GM23338 (cell line): ENCODE data around the gene MRPL20. TPM values are rescaled to one million over a fixed set of nuclear protein-coding genes. Genes with fewer than 3 reads are reported as not detected.

Experiments
- ATAC-seq: fragments of 200-7000 bp; cut with Tn5 transposase; 3 replicates; pipeline ENCODE4 v1.9.1; 2020
- DNase-seq: peaks from one replicate; pipeline ENCODE4 v3.0.0-alpha.2; 2015; ENCODE audit warnings: low spot score
- H2AFZ ChIP-seq: fragments of 200-600 bp; sonication (generic); 2 replicates; pipeline ENCODE4 v1.8.0; 2016; ENCODE audit warnings: antibody characterized with exemption, mild to moderate bottlenecking, moderate library complexity
- H3F3A ChIP-seq: fragments of 200-600 bp; sonication (generic); replicated peaks from 2 replicates; pipeline ENCODE4 v1.8.0; 2017; ENCODE audit warnings: antibody characterized with exemption, mixed run types, low read depth
- H3K27ac ChIP-seq: fragments of 200-600 bp; sonication (generic); 2 replicates; pipeline ENCODE4 v1.6.1; 2016; ENCODE audit warnings: low read depth
- H3K27me3 ChIP-seq: fragments of 200-600 bp; sonication (generic); 2 replicates; pipeline ENCODE4 v1.8.0; 2016; ENCODE audit warnings: mild to moderate bottlenecking, mixed run types, moderate library complexity; ENCODE audit not compliant: insufficient read depth
- H3K36me3 ChIP-seq: fragments of 200-600 bp; sonication (generic); 2 replicates; pipeline ENCODE4 v1.8.0; 2016; ENCODE audit warnings: mild to moderate bottlenecking; ENCODE audit not compliant: insufficient read depth
- H3K4me1 ChIP-seq: fragments of 200-600 bp; sonication (generic); 2 replicates; pipeline ENCODE4 v1.8.0; 2016; ENCODE audit warnings: mild to moderate bottlenecking, moderate library complexity; ENCODE audit not compliant: insufficient read depth
- H3K4me2 ChIP-seq: fragments of 200-600 bp; sonication (generic); 2 replicates; pipeline ENCODE4 v1.7.1; 2017; ENCODE audit warnings: mixed run types
- H3K4me3 ChIP-seq: fragments of 200-600 bp; sonication (generic); 2 replicates; pipeline ENCODE4 v1.6.1; 2016; ENCODE audit warnings: mixed run types
- H3K79me2 ChIP-seq: fragments of 200-600 bp; sonication (generic); replicated peaks from 2 replicates; pipeline ENCODE4 v1.8.0; 2017; ENCODE audit warnings: mild to moderate bottlenecking; ENCODE audit not compliant: insufficient read depth
- H3K9me2 ChIP-seq: fragments of 200-600 bp; sonication (generic); 2 replicates; pipeline ENCODE4 v1.8.0; 2017; ENCODE audit not compliant: insufficient read depth
- H4K20me1 ChIP-seq: fragments of 200-600 bp; sonication (generic); replicated peaks from 2 replicates; pipeline ENCODE4 v1.8.0; 2017; ENCODE audit warnings: mild to moderate bottlenecking; ENCODE audit not compliant: insufficient read depth
- H3K27ac Mint-ChIP-seq: 2 replicates; pipeline ENCODE4 v1.8.0; 2020; ENCODE audit warnings: inconsistent platforms, mild to moderate bottlenecking, moderate library complexity, mixed read lengths
- H3K27me3 Mint-ChIP-seq: 3 replicates; pipeline ENCODE4 v1.8.0; 2022; ENCODE audit warnings: low read depth, mild to moderate bottlenecking, moderate library complexity, mixed read lengths, inconsistent platforms; ENCODE audit not compliant: insufficient read depth, poor library complexity
- H3K36me3 Mint-ChIP-seq: 3 replicates; pipeline ENCODE4 v1.8.0; 2021; ENCODE audit warnings: low read depth, mild to moderate bottlenecking, inconsistent platforms, moderate library complexity, mixed read lengths
- H3K4me1 Mint-ChIP-seq: 3 replicates; pipeline ENCODE4 v1.8.0; 2020; ENCODE audit warnings: mild to moderate bottlenecking, inconsistent platforms, mixed read lengths
- H3K4me3 Mint-ChIP-seq: 3 replicates; pipeline ENCODE4 v1.8.0; 2021; ENCODE audit warnings: moderate library complexity, mild to moderate bottlenecking, inconsistent platforms, mixed read lengths
- H3K9me3 Mint-ChIP-seq: 3 replicates; pipeline ENCODE4 v1.8.0; 2020; ENCODE audit warnings: moderate library complexity, mild to moderate bottlenecking, inconsistent platforms, mixed read lengths
- CREB1 ChIP-seq: fragments of 250-450 bp; sonication (Bioruptor Pico); IDR thresholded peaks from 2 replicates; pipeline ENCODE4 v1.5.0; 2020; ENCODE audit warnings: low read depth, mild to moderate bottlenecking, moderate library complexity
- EZH2phosphoT487 ChIP-seq: fragments of 200-600 bp; sonication (generic); IDR thresholded peaks from one replicate; pipeline ENCODE4 v1.8.1; 2018; ENCODE audit warnings: antibody characterized with exemption; ENCODE audit not compliant: unreplicated experiment
- JUNB ChIP-seq: IDR thresholded peaks from one replicate; pipeline ENCODE4 v1.6.1; 2016; ENCODE audit warnings: antibody characterized with exemption; ENCODE audit not compliant: unreplicated experiment
- NANOG ChIP-seq: IDR thresholded peaks from 2 replicates; pipeline ENCODE4 v1.6.1; 2016; ENCODE audit warnings: antibody characterized with exemption, borderline replicate concordance
- POLR2AphosphoS5 ChIP-seq: IDR thresholded peaks from 2 replicates; pipeline ENCODE4 v1.6.1; 2016; ENCODE audit warnings: antibody characterized with exemption, low read depth
- ZNF331 ChIP-seq: fragments of 250-450 bp; sonication (Bioruptor Pico); IDR thresholded peaks from 2 replicates; pipeline ENCODE4 v1.5.0; 2020; ENCODE audit warnings: low read depth, mild to moderate bottlenecking, moderate library complexity
- polyA plus RNA-seq: library from polyadenylated mRNA; unstranded; fragments of >200 nt; fragmentation: Nextera tagmentation; extraction: Ambion mirVana; gene quantifications from 2 replicates; pipeline ENCODE4 v1.2.1, GENCODE V29; 2016
- total RNA-seq: library from RNA; depleted of rRNA; stranded (reverse); fragments of >200 nt; shearing (Covaris generic); gene quantifications from 2 replicates; pipeline ENCODE4 v1.2.3, GENCODE V29; 2014
- TF ChIP-seq, protein P1 (sequence below): IDR thresholded peaks from 2 replicates; pipeline ENCODE4 v1.6.1; 2016; ENCODE audit warnings: antibody characterized with exemption
- TF ChIP-seq, protein P2 (sequence below): IDR thresholded peaks from one replicate; pipeline ENCODE4 v1.6.1; 2018; ENCODE audit warnings: antibody characterized with exemption; ENCODE audit not compliant: unreplicated experiment
- TF ChIP-seq, protein P3 (sequence below): fragments of 250-450 bp; sonication (Bioruptor Pico); IDR thresholded peaks from 2 replicates; pipeline ENCODE4 v1.5.0; 2020; ENCODE audit warnings: mild to moderate bottlenecking, moderate library complexity

The MRPL20 gene
- total and polyA plus RNA-seq, 2 experiments from 2014 or later = 173 to 319 TPM

DNA sequence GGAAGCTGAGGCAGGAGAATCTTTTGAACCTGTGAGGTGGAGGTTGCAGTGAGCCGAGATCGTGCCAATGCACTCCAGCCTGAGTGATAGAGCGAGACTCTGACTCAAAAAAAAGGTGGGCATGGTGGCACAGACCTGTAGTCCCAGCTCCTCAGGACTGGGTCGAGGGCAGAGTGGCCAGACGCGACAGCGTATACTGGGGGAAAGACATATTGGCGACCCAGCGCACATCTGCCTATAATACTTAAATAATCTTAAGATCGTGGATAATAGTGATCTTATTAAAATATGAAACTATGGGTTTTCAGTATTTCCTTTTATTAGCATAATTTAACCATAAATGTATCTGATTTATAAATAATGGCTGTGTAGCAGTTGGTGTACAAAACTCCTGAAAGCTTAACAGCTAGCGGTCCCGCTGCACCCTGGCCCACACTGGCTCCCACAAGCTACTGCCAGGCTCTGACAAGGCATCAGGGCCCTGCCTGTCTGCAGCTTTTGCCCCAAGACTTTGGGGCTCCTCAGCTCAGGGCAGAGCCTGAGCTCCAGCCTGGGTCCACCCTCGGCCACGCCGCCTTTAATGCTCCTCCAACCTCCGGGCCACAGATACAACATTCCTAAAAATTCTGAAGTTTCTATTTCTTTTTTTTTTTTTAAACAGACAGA is 29.4 kb downstream of the MRPL20 start (continued):
- TF ChIP-seq, protein P1, sequence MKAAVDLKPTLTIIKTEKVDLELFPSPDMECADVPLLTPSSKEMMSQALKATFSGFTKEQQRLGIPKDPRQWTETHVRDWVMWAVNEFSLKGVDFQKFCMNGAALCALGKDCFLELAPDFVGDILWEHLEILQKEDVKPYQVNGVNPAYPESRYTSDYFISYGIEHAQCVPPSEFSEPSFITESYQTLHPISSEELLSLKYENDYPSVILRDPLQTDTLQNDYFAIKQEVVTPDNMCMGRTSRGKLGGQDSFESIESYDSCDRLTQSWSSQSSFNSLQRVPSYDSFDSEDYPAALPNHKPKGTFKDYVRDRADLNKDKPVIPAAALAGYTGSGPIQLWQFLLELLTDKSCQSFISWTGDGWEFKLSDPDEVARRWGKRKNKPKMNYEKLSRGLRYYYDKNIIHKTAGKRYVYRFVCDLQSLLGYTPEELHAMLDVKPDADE = no peak

DNA sequence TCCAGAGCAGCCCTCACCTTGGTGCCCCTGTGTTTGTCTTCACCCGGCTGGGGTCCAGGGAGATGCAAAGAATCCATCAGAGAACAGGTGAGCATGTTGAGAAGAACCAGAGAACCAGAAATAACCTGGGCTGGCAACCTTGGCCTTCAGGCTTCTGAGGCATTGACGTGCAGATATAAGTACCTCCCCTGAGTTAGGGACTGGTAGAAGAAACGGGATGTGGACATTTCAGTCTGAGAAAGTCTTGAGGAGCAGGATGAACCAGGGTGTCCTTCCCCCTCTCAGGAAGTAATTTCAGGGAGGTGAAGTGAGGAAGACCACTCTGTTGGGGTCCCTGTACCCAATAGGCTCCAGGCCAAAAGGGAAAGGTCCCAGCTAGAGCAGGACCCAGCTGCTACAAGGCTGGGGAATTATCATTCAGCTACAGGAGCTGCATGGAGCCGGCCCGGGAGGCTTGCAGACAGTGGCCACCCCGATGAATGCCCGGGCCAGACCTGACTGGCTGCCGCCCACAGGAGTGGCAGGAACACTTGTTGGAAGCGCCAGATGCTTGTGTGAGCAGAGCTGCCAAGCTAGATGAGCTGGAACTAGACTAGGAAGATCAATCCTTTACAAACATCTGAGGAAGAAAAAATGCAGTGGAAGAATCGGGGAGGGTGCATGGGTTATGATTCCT is 30.4 kb downstream of the MRPL20 start:
- Mint-ChIP-seq H3K9me3 (no peaks in the 10 kb centered on the region; the same call in 2 of the 3 replicates), H3K27me3 (peaks cover 5% of the 10 kb centered on the region), H3K27ac (peak overlapping the region; percentile 83; the same call in 1 of the 2 replicates), H3K4me3 (peak overlapping the region; percentile 90), H3K36me3 (peaks cover 9% of the 10 kb centered on the region; the same call in 2 of the 3 replicates), H3K4me1 (peaks cover 7% of the 10 kb centered on the region)
- H3K4me1 ChIP-seq = peaks cover 9% of the 10 kb centered on the region
- DNase-seq (no peak), ATAC-seq (no peak)
- no peak overlapping the region for H2AFZ ChIP-seq
- H3K27me3 ChIP-seq = no peaks in the 10 kb centered on the region
- H3K4me2 ChIP-seq = peak overlapping the region; percentile 72; the same call in 1 of the 2 replicates
- H3K27ac ChIP-seq = peak overlapping the region; percentile 94; the same call in 1 of the 2 replicates
- peaks cover 21% of the 10 kb centered on the region for H3K79me2 ChIP-seq
- no peaks in the 10 kb centered on the region for H3K36me3 ChIP-seq
- H3F3A ChIP-seq = peaks cover 19% of the 10 kb centered on the region
- H3K9me2 ChIP-seq = no peaks in the 10 kb centered on the region
- no peak overlapping the region for H3K4me3 ChIP-seq
- H4K20me1 ChIP-seq = peaks cover 12% of the 10 kb centered on the region
- TF ChIP-seq CREB1 (CRISPR knock-in tag) (no peak), POLR2AphosphoS5 (no peak), ZNF331 (no peak), NANOG (no peak), EZH2phosphoT487 (no peak), JUNB (no peak)
- TF ChIP-seq, protein P2, sequence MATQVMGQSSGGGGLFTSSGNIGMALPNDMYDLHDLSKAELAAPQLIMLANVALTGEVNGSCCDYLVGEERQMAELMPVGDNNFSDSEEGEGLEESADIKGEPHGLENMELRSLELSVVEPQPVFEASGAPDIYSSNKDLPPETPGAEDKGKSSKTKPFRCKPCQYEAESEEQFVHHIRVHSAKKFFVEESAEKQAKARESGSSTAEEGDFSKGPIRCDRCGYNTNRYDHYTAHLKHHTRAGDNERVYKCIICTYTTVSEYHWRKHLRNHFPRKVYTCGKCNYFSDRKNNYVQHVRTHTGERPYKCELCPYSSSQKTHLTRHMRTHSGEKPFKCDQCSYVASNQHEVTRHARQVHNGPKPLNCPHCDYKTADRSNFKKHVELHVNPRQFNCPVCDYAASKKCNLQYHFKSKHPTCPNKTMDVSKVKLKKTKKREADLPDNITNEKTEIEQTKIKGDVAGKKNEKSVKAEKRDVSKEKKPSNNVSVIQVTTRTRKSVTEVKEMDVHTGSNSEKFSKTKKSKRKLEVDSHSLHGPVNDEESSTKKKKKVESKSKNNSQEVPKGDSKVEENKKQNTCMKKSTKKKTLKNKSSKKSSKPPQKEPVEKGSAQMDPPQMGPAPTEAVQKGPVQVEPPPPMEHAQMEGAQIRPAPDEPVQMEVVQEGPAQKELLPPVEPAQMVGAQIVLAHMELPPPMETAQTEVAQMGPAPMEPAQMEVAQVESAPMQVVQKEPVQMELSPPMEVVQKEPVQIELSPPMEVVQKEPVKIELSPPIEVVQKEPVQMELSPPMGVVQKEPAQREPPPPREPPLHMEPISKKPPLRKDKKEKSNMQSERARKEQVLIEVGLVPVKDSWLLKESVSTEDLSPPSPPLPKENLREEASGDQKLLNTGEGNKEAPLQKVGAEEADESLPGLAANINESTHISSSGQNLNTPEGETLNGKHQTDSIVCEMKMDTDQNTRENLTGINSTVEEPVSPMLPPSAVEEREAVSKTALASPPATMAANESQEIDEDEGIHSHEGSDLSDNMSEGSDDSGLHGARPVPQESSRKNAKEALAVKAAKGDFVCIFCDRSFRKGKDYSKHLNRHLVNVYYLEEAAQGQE = no peak
- TF ChIP-seq, protein P3, sequence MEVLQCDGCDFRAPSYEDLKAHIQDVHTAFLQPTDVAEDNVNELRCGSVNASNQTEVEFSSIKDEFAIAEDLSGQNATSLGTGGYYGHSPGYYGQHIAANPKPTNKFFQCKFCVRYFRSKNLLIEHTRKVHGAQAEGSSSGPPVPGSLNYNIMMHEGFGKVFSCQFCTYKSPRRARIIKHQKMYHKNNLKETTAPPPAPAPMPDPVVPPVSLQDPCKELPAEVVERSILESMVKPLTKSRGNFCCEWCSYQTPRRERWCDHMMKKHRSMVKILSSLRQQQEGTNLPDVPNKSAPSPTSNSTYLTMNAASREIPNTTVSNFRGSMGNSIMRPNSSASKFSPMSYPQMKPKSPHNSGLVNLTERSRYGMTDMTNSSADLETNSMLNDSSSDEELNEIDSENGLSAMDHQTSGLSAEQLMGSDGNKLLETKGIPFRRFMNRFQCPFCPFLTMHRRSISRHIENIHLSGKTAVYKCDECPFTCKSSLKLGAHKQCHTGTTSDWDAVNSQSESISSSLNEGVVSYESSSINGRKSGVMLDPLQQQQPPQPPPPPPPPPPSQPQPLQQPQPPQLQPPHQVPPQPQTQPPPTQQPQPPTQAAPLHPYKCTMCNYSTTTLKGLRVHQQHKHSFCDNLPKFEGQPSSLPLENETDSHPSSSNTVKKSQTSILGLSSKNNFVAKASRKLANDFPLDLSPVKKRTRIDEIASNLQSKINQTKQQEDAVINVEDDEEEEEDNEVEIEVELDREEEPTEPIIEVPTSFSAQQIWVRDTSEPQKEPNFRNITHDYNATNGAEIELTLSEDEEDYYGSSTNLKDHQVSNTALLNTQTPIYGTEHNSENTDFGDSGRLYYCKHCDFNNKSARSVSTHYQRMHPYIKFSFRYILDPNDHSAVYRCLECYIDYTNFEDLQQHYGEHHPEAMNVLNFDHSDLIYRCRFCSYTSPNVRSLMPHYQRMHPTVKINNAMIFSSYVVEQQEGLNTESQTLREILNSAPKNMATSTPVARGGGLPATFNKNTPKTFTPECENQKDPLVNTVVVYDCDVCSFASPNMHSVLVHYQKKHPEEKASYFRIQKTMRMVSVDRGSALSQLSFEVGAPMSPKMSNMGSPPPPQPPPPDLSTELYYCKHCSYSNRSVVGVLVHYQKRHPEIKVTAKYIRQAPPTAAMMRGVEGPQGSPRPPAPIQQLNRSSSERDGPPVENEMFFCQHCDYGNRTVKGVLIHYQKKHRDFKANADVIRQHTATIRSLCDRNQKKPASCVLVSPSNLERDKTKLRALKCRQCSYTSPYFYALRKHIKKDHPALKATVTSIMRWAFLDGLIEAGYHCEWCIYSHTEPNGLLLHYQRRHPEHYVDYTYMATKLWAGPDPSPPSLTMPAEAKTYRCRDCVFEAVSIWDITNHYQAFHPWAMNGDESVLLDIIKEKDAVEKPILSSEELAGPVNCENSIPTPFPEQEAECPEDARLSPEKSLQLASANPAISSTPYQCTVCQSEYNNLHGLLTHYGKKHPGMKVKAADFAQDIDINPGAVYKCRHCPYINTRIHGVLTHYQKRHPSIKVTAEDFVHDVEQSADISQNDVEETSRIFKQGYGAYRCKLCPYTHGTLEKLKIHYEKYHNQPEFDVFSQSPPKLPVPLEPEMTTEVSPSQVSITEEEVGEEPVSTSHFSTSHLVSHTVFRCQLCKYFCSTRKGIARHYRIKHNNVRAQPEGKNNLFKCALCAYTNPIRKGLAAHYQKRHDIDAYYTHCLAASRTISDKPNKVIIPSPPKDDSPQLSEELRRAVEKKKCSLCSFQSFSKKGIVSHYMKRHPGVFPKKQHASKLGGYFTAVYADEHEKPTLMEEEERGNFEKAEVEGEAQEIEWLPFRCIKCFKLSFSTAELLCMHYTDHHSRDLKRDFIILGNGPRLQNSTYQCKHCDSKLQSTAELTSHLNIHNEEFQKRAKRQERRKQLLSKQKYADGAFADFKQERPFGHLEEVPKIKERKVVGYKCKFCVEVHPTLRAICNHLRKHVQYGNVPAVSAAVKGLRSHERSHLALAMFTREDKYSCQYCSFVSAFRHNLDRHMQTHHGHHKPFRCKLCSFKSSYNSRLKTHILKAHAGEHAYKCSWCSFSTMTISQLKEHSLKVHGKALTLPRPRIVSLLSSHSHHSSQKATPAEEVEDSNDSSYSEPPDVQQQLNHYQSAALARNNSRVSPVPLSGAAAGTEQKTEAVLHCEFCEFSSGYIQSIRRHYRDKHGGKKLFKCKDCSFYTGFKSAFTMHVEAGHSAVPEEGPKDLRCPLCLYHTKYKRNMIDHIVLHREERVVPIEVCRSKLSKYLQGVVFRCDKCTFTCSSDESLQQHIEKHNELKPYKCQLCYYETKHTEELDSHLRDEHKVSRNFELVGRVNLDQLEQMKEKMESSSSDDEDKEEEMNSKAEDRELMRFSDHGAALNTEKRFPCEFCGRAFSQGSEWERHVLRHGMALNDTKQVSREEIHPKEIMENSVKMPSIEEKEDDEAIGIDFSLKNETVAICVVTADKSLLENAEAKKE = no peak
- TF ChIP-seq, protein P1 = no peak
